ENCODE data around the gene GPR161. TPM values are rescaled to one million over a fixed set of nuclear protein-coding genes. Genes with fewer than 3 reads are reported as not detected.
A peak's percentile ranks its signal among the peaks of the same experiment; 100 is the strongest.

Gene GPR161
- total and polyA plus RNA-seq, 2 of the 13 experiments (the other 11 are each of a cell fraction or from before 2014, with no cell fraction given) = 0.13 to 0.35 TPM

DNA sequence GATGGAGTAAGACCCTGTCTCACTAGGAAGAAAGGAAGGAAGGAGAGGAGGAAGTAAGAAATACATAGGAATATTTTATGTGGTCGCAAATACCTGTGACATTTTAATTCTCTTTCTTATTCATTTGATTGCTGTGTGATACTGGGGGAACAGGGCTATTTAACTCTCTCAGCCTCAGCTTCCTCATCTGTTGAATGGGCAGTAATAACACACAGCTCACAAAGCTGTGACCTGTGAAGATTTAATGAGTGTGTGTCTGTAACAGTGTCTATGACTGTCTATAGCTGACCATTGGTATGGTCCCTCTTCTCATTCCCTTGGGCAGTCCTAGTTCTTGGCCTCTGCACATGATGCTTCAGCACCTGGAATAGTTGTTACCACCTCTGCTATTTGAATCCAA, 13.6 kb upstream of the GPR161 start:
- CTCF ChIA-PET (ENCODE audit: low intra/inter-chr PET ratio, low total read pairs) = no interaction called here

GRCh38 chr1:168148916-168149315, 12.2 kb upstream of the GPR161 start:
- Histone ChIP-seq H3K9ac (ENCODE audit: insufficient read depth, low read depth, low read length) (no peak overlapping the region), H3K4me2 (ENCODE audit: low read depth, low read length) (no peak overlapping the region), H3K9me3 (ENCODE audit: low read length) (no peaks in the 10 kb centered on the region), H3K27me3 (ENCODE audit: control insufficient read depth in 1 of 2, insufficient read depth in 2 of 2, low read length in 2 of 2) (no peaks in the 10 kb centered on the region), H3K79me2 (ENCODE audit: insufficient read depth, low read length) (no peaks in the 10 kb centered on the region), H4K20me1 (ENCODE audit: insufficient read depth, low read length) (no peaks in the 10 kb centered on the region), H3K27ac (ENCODE audit: extremely low read length, insufficient read depth, low read length) (no peak overlapping the region), H3K4me1 (ENCODE audit: insufficient read depth, low read length) (peaks cover 10% of the 10 kb centered on the region), H3K4me3 (replicated peaks in 1 of 3; ENCODE audit: insufficient read depth in 1 of 3, low read depth in 2 of 3, low read length in 3 of 3) (no peak overlapping the region), H2AFZ (ENCODE audit: low read length) (no peak overlapping the region), H3K36me3 (replicated peaks in 1 of 2; ENCODE audit: control insufficient read depth in 1 of 2, insufficient read depth in 2 of 2, low read length in 2 of 2) (no peaks in the 10 kb centered on the region)
- ChIA-PET CTCF (ENCODE audit: low intra/inter-chr PET ratio, low total read pairs) (no interaction called here), POLR2A (no interaction called here)
- no TSS peak for BruUV-seq (replicated peaks)
- WGBS (ENCODE audit: low lambda C conversion rate) = 48% methylated on average over 4 of the region's 4 CpGs
- TF ChIP-seq ARNT (IDR thresholded peaks at IDR 0.05) (no peak), PHF8 (CRISPR knock-in tag; IDR thresholded peaks at IDR 0.05) (no peak), SAP130 (CRISPR knock-in tag; IDR thresholded peaks at IDR 0.05; ENCODE audit: low read depth) (no peak), ZSCAN12 (CRISPR knock-in tag; IDR thresholded peaks at IDR 0.05) (no peak), ZEB1 (IDR thresholded peaks at IDR 0.05; ENCODE audit: insufficient replicate concordance, low read depth) (no peak), REPIN1 (CRISPR knock-in tag; IDR thresholded peaks at IDR 0.05; ENCODE audit: borderline replicate concordance, low read depth) (no peak), RBFOX2 (IDR thresholded peaks at IDR 0.05; ENCODE audit: low read depth, low read length) (no peak), ZSCAN9 (CRISPR knock-in tag; IDR thresholded peaks at IDR 0.05; ENCODE audit: borderline replicate concordance) (no peak), ZNF510 (CRISPR knock-in tag; IDR thresholded peaks at IDR 0.05; ENCODE audit: low read depth) (no peak)
- intact Hi-C loops (cut with micrococcal nuclease; ENCODE audit: unreplicated experiment) (loop anchor here (5.0 kb wide), 1 partner anchor 57 kb away; no protein-coding TSS in a partner anchor), in situ Hi-C loops (cut with HindIII; ENCODE audit: extremely low pct_ligation_motif_present, low pct_unique_long_range_greater_than_20kb) (no loop called here)
- ATAC-seq (no peak), FAIRE-seq (no peak), DNase-seq (ENCODE audit: low spot score) (no peak)

More for the DNA sequence above, 13.6 kb upstream of the GPR161 start:
- DNase-seq (ENCODE audit: low spot score) = no peak
- no peaks in the 10 kb centered on the region for H4K20me1 ChIP-seq (ENCODE audit: insufficient read depth, low read length)
- no peak overlapping the region for H3K9ac ChIP-seq (ENCODE audit: insufficient read depth, low read depth, low read length)
- H3K4me1 ChIP-seq (ENCODE audit: insufficient read depth, low read length) = peaks cover 5% of the 10 kb centered on the region
- H3K27me3 ChIP-seq (ENCODE audit: control insufficient read depth in 1 of 2, insufficient read depth in 2 of 2, low read length in 2 of 2) = no peaks in the 10 kb centered on the region
- H3K27ac ChIP-seq (ENCODE audit: extremely low read length, insufficient read depth, low read length) = no peak overlapping the region
- H3K79me2 ChIP-seq (ENCODE audit: insufficient read depth, low read length) = no peaks in the 10 kb centered on the region
- ATAC-seq = no peak
- intact Hi-C loops (cut with micrococcal nuclease; ENCODE audit: unreplicated experiment) = no loop called here
- H2AFZ ChIP-seq (ENCODE audit: low read length) = no peak overlapping the region
- POLR2A ChIA-PET = no interaction called here
- no TSS peak for BruUV-seq (replicated peaks)
- no peak for FAIRE-seq
- in situ Hi-C loops (cut with HindIII; ENCODE audit: extremely low pct_ligation_motif_present, low pct_unique_long_range_greater_than_20kb) = no loop called here
- H3K4me2 ChIP-seq (ENCODE audit: low read depth, low read length) = no peak overlapping the region
- H3K4me3 ChIP-seq (replicated peaks in 1 of 3; ENCODE audit: insufficient read depth in 1 of 3, low read depth in 2 of 3, low read length in 3 of 3) = no peak overlapping the region
- H3K36me3 ChIP-seq (replicated peaks in 1 of 2; ENCODE audit: control insufficient read depth in 1 of 2, insufficient read depth in 2 of 2, low read length in 2 of 2) = no peaks in the 10 kb centered on the region
- TF ChIP-seq ZNF629 (CRISPR knock-in tag; conservative IDR thresholded peaks at IDR 0.05) (peak; percentile 68), TBX2 (CRISPR knock-in tag; IDR thresholded peaks at IDR 0.05; ENCODE audit: borderline replicate concordance) (no peak)
- 78% methylated on average over 1 of the region's 1 CpG for WGBS (ENCODE audit: low lambda C conversion rate)
- H3K9me3 ChIP-seq (ENCODE audit: low read length) = no peaks in the 10 kb centered on the region
